GM19328 (cell line): ENCODE measurements around the gene GPX7.

Source experiments
- ATAC-seq: cut with Tn5 transposase; IDR thresholded peaks from one replicate; pipeline ENCODE4 v1.9.1; 2021; ENCODE audit warnings: mild to moderate bottlenecking, moderate library complexity; ENCODE audit not compliant: unreplicated experiment

The GPX7 gene

GRCh38 chr1:52585474-52585873 is 16.7 kb upstream of the GPX7 start:
- no peak for ATAC-seq

- ATAC-seq = no peak
Observed at GRCh38 chr1:52588027-52588426, 14.1 kb upstream of the GPX7 start.

- no peak for ATAC-seq
Observed at GRCh38 chr1:52588535-52588934, 13.6 kb upstream of the GPX7 start.

GRCh38 chr1:52590266-52590665 is 11.9 kb upstream of the GPX7 start:
- no peak for ATAC-seq

- ATAC-seq = no peak
Observed at GRCh38 chr1:52592637-52593323, 9.4 kb upstream of the GPX7 start.

- no peak for ATAC-seq
Observed at GRCh38 chr1:52593495-52593894, 8.7 kb upstream of the GPX7 start.

- no peak for ATAC-seq
Observed at GRCh38 chr1:52595061-52595460, 7.1 kb upstream of the GPX7 start.

- ATAC-seq = no peak
Observed at GRCh38 chr1:52597912-52598311, 4.3 kb upstream of the GPX7 start.

- no peak for ATAC-seq
Observed at GRCh38 chr1:52598729-52599128, 3.4 kb upstream of the GPX7 start.

GRCh38 chr1:52599236-52599635 is 2.9 kb upstream of the GPX7 start:
- ATAC-seq = no peak

- ATAC-seq = no peak
Observed at GRCh38 chr1:52600533-52601179, 1.5 kb upstream of the GPX7 start.

- ATAC-seq = no peak
Observed at GRCh38 chr1:52601519-52601918, 652 bp upstream of the GPX7 start.

GRCh38 chr1:52602856-52603600 is 857 bp downstream of the GPX7 start:
- no peak for ATAC-seq

GRCh38 chr1:52603630-52604029 is 1.5 kb downstream of the GPX7 start:
- no peak for ATAC-seq

- no peak for ATAC-seq
Observed at GRCh38 chr1:52604063-52604770, 2.0 kb downstream of the GPX7 start.

GRCh38 chr1:52613636-52614373 is 11.6 kb downstream of the GPX7 start:
- no peak for ATAC-seq

- ATAC-seq = no peak
Observed at GRCh38 chr1:52614671-52615070, 12.5 kb downstream of the GPX7 start.

- ATAC-seq = no peak
Observed at GRCh38 chr1:52615489-52616042, 13.4 kb downstream of the GPX7 start.

- ATAC-seq = no peak
Observed at GRCh38 chr1:52621950-52622349, 19.8 kb downstream of the GPX7 start.

GRCh38 chr1:52623812-52624211 is 21.6 kb downstream of the GPX7 start:
- no peak for ATAC-seq
